Stimulated activated naive CD8-positive, alpha-beta T cell treated with anti-CD3 and anti-CD28 coated beads, Interleukin-15, amount 100 ng/mL, for 72 hours (primary cell): ENCODE results near the gene PTK6.
A peak's percentile ranks its signal among the peaks of the same experiment; 100 is the strongest.
"Not testable (repeated sequence)": the region's sequence is repeated elsewhere in the genome, so short reads cannot be mapped to it uniquely, and the experiment has no call there.

ENCODE experiments used
- ATAC-seq: fragments of 150-1000 bp; cut with Tn5 transposase; 2 replicates; pipeline ENCODE4 v1.10.0; 2021; ENCODE audit warnings: mild to moderate bottlenecking, moderate library complexity
- DNase-seq, 2 donors: peaks; one replicate each; pipeline ENCODE4 v3.0.0; 2021 to 2022
- H3K27ac Mint-ChIP-seq, 2 donors: one replicate each; pipeline ENCODE4 v1.8.0; 2022; ENCODE audit warnings: mild to moderate bottlenecking in 2 of 2, mixed read lengths in 2 of 2, moderate library complexity in 2 of 2
- H3K27me3 Mint-ChIP-seq: one replicate; pipeline ENCODE4 v1.8.0; 2022; ENCODE audit warnings: mixed read lengths
- H3K4me1 Mint-ChIP-seq: one replicate; pipeline ENCODE4 v1.8.0; 2022; ENCODE audit warnings: mild to moderate bottlenecking, mixed read lengths
- H3K4me3 Mint-ChIP-seq, 2 donors: one replicate each; pipeline ENCODE4 v1.8.0; 2022; ENCODE audit warnings: mild to moderate bottlenecking in 2 of 2, mixed read lengths in 2 of 2, moderate library complexity in 1 of 2
- H3K9me3 Mint-ChIP-seq, 2 donors: one replicate each; pipeline ENCODE4 v1.8.0; 2022; ENCODE audit warnings: mixed read lengths in 2 of 2

Gene PTK6

DNA sequence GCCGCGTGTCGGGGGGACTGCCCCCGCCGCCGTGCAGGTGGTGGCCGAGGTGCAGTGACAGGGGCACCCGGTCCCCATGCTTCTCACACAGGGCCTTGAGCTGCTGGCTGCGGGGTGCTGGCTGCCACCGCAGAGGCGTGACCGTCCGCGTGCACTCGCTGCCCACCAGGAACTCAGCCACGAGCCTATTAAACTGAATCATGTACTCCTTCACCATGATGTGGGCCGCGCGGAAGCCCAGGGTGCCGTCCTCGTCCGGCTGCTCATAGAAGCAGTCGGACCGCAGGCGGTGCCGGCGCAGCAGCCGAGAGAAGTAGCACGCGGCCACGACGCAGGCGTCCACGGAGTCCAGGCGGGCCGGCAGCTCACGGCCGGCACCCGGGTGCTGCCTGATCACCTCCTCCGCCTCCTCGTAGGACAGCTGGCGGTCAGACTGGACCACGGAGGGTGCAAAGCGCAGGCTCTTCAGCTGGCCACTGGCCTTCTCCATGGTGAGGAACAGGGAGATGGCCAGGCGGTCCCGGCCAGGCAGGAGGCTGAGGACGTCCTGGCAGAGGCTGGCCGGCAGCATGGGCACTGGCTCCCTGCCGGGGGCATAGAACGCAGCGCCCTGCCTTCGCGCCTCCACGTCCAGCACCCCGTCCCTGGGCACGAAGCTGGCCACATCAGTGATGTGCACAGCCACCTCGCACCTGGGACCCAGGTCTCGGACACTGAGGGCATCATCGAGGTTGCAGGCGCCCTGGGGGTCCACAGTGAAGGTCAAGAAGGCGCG, 27.0 kb upstream of the PTK6 start:
- H3K9me3 Mint-ChIP-seq: no peaks in the 10 kb centered on the region
- no peak overlapping the region for H3K4me3 Mint-ChIP-seq
- ATAC-seq (no peak), DNase-seq (no peak)
- H3K27me3 Mint-ChIP-seq: peaks cover 4% of the 10 kb centered on the region
- peaks cover 30% of the 10 kb centered on the region for H3K4me1 Mint-ChIP-seq
- no peak overlapping the region for H3K27ac Mint-ChIP-seq

DNA sequence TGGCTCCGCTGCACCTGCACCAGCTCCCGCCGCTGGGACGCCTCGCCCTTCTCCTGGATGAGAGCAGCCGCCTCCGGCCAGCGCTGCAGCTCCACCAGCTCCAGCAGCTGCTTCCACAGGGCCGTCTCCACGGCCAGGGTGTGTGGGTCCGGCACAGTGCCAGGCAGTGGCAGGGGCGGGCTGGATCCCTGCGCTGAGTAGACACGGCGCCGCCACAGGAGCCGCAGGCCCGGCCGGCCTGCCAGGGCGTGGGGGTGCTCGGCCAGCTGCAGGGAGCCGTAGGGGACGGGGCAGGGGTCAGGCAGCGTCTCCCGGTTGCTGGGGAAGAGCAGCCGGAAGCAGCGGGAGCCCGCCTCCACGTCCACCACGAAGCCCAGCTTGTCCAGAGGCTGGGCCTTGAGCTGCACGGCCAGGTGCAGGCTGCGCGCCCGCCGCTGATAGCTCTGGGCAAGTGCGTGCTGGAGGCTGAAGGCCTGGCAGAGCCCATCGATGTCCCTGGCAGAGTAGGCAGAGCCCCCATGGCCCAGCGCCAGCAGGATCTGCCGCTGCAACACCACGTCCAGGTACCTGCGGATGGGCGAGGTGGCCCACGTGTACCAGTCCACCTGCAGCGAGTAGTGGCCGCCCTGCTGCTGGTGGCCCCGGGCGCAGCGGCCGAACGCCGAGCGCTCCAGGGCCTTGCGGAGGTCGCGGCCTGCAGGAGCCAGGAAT, 26.2 kb upstream of the PTK6 start:
- no peaks in the 10 kb centered on the region for H3K9me3 Mint-ChIP-seq

DNA sequence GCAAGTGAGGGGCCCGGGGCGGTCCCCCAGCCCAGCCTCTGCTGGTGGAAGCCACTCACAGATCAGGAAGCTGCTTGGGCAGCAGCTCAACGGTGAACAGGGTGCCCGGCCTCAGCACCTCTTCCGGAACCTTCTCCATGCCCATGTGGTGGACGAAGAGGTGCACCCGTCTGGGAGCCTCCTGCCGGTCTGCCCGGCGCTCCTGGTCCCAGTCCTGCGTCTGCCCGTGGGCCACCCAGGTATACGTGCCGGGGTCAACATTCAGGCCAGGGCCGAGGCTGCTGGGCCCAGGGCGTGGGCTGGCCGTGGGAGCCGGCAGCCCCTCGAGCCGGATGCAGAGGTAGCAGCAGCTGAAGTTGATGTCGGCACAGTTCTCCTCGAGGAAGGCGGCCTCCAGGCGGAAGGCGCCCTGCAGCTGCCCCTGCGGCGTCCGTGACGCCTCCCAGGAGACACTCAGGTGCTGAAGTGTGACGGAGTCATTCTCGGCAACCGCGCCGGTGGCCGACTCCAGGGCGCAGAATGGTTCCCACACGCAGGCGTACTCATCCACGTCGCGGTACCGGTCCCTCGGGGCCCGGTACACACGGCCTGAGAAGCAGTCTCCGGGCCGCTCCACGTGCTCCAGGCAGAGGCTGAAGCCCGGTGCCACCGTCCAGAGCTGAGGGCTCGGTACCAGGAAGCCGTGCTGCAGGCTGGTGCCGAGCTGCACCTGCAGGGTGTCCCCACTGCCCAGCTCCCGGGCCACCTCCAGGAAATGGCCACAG, 25.5 kb upstream of the PTK6 start:
- H3K27me3 Mint-ChIP-seq: no peaks in the 10 kb centered on the region
- no peak for ATAC-seq

More for the DNA sequence above, 26.2 kb upstream of the PTK6 start:
- ATAC-seq (no peak), DNase-seq (no peak)
- peaks cover 22% of the 10 kb centered on the region for H3K4me1 Mint-ChIP-seq
- H3K27ac Mint-ChIP-seq: no peak overlapping the region
- no peak overlapping the region for H3K4me3 Mint-ChIP-seq
- H3K27me3 Mint-ChIP-seq: no peaks in the 10 kb centered on the region

DNA sequence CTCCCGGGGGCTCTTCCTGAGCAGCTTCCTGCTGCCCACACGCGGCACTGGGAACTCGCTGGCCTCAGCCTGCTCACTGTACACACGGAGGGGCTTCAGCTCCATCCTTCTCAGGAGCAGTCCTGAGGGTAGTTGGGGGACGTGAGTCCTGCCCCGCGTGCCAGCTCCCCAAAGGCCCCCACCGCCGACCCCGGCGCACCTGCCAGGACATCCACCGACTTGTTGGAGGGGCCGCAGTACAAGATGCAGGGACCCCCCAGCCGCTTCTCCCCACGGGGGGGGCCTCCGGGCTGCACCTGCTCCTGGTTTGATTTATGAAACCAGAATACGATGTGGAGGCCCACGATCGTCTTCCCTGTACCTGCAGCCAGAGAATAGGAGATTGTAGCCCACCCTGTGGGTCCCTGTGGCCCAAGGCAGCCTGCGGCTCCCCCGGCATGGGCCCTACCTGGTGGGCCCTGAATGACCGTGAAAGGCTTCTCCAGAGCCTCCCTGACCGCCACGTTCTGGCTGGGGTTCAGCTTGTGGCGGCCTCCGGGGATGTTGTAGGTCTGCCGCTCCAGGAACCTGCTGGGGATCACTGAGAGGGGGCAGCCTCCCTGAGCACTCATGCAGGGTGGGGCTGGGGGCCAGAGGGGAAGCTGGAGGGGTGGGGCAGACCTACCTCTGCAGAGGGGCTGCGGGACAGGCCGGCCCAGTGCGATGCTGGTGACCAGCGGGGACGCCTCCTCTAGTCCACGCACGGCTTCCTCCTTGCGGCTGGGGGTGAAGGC, 24.6 kb upstream of the PTK6 start:
- Mint-ChIP-seq H3K9me3 (no peaks in the 10 kb centered on the region), H3K27ac (no peak overlapping the region), H3K4me1 (peaks cover 6% of the 10 kb centered on the region), H3K27me3 (no peaks in the 10 kb centered on the region), H3K4me3 (no peak overlapping the region)
- no peak for DNase-seq
- ATAC-seq: no peak

More for the DNA sequence above, 25.5 kb upstream of the PTK6 start:
- Mint-ChIP-seq H3K4me3 (no peak overlapping the region), H3K27ac (no peak overlapping the region), H3K4me1 (peaks cover 14% of the 10 kb centered on the region), H3K9me3 (no peaks in the 10 kb centered on the region)
- DNase-seq: no peak

DNA sequence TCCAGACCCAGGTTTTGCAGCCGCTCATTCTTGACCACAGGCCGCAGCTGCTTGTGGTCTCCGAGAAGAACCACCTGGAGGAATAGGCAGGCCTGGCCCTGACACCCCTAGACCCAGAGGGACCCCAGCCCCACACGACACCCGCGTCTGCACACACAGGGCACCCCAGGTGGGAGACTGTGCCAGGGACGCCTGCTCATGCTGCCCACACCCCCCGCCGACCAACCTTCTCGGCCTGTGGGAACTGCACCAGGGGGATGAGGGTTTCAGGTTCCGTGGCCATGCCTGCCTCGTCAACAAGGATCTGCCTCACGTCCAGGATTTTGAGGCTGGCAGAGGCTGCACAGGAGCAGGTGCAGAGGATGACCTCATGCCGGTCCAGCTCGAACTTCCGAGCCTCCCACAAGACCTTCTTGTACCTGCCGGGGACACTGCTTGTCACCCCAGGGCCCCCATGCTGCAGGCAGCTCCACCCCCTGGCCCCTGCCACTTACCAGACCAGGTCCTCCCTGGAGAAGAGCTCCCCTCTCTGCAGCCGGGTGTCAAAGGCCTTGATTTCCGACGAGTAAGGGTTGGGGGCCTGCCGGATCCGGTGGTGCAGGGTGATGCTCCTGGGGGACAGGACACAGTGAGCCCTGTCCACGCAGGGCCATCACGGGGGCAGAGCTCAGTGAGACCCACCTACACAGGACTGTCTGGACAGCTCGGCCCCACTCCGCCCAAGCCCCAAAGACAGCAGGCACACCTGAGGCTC, 23.9 kb upstream of the PTK6 start:
- ATAC-seq: no peak
- Mint-ChIP-seq H3K9me3 (no peaks in the 10 kb centered on the region), H3K27me3 (no peaks in the 10 kb centered on the region), H3K4me3 (no peak overlapping the region), H3K27ac (no peak overlapping the region), H3K4me1 (peaks cover 5% of the 10 kb centered on the region)
- no peak for DNase-seq

DNA sequence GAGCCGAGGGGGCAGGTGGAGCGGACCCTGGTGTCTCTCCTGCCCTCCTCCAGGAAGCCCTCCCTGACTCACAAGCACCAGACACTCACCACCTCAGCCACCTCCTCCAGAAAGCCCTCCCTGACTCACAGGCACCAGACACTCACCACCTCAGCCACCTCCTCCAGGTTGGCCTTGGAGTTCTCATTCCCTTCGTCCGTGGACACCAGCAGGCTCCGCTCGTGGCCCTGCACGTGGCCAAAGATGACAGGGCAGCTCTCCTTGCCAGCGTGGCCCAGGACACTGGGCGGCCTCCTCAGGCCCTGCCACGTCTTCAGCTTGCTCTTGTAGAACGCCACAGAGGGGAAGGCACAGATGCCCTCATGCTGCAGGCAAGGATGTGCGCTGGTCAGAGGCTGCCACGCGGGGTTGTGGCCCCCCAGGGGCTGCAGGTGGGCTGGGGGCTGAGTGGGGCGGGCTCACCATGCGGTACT, 23.2 kb upstream of the PTK6 start:
- H3K4me3 Mint-ChIP-seq: no peak overlapping the region
- no peak for DNase-seq
- H3K27ac Mint-ChIP-seq: no peak overlapping the region
- H3K9me3 Mint-ChIP-seq: no peaks in the 10 kb centered on the region
- peaks cover 5% of the 10 kb centered on the region for H3K4me1 Mint-ChIP-seq
- H3K27me3 Mint-ChIP-seq: no peaks in the 10 kb centered on the region
- no peak for ATAC-seq

DNA sequence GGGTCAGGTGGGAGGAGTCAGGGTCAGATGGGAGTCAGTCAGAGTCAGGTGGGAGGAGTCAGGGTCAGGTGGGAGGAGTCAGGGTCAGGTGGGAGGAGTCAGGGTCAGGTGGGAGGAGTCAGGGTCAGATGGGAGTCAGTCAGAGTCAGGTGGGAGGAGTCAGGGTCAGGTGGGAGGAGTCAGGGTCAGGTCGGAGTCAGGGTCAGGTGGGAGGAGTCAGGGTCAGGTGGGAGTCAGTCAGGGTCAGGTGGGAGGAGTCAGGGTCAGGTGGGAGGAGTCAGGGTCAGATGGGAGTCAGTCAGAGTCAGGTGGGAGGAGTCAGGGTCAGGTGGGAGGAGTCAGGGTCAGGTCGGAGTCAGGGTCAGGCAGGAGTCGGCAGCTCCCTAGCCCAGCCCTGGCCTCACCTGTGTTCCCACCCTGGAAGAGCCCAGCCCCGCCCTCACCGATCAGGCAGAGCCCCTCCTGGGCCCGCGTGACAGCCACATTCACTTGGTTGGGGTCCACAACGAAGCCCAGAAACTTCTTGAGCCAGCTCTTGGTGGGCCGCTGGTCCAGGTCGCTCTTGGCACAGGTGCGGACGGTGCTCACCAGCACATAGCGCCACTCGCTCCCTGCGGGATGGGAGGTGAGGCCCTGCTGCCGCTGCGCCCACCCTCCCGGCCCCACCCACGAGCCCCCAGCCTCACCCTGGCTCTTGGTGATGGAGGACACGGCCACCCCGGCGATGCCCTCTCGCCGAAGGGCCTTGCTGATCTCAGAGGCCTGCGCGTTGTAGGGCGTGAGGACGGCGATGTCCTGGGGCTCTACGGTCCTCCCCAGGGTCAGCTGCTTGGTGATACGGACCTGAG, 22.5 kb upstream of the PTK6 start:
- not testable (repeated sequence) for H3K9me3 Mint-ChIP-seq, ATAC-seq, H3K4me3 Mint-ChIP-seq, H3K27me3 Mint-ChIP-seq, H3K4me1 Mint-ChIP-seq, DNase-seq, H3K27ac Mint-ChIP-seq

DNA sequence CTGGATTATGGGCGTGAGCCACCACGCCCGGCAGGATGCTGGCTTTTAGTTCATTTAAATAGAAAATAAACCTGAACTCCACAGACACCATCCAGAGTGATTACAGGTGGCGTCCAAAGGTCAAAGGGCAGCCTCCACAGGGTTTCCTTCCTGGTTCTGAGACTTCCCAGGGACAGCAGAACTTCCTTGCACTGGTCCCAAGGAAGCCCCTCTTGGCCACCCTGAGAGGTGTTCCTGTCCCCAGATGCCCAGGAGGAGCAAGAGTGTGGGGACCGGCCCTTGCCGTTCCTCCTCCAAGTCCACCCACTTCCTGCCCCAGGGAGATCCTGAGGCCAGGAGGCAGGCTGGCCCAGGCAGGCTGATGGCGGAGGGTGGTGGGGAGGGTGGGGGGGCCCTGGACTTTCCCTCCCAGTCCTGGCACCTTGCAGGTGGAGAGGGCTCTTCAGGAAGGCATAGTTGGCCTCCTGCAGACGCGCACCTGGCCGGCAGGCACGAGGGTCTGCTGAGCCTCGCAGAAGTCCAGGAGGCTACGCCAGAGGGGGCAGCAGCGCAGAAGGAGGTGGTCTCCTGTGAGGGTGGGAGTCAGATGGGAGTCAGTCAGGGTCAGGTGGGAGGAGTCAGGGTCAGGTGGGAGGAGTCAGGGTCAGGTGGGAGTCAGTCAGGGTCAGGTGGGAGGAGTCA, 21.8 kb upstream of the PTK6 start:
- Mint-ChIP-seq H3K4me1 (peaks cover 15% of the 10 kb centered on the region), H3K9me3 (no peaks in the 10 kb centered on the region), H3K27ac (no peak overlapping the region), H3K4me3 (no peak overlapping the region), H3K27me3 (no peaks in the 10 kb centered on the region)
- no peak for ATAC-seq
- DNase-seq: no peak

DNA sequence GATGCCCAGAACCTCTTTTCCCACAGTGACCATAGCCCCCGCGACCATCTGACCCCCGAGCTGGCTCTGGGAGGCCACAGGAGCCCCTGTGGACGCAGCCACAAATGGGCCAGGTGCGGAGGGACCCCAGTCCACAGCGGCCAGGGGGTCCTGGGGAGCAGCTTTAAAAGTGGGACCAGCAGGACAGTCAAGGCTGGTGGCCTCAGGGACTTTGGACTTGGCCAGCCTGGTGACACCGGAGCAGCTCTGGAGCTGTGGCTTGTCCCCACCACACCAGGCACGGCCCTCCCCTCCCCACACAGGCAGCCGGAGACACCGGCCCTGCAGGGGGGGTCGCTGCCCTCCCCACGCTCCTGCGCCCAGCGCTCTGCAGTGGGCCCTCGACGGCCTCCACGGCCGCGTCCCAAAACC, 20.3 kb upstream of the PTK6 start:
- no peaks in the 10 kb centered on the region for H3K27me3 Mint-ChIP-seq
- DNase-seq: no peak
- no peak for ATAC-seq
- H3K27ac Mint-ChIP-seq: no peak overlapping the region
- no peak overlapping the region for H3K4me3 Mint-ChIP-seq
- H3K4me1 Mint-ChIP-seq: peaks cover 26% of the 10 kb centered on the region
- no peaks in the 10 kb centered on the region for H3K9me3 Mint-ChIP-seq

DNA sequence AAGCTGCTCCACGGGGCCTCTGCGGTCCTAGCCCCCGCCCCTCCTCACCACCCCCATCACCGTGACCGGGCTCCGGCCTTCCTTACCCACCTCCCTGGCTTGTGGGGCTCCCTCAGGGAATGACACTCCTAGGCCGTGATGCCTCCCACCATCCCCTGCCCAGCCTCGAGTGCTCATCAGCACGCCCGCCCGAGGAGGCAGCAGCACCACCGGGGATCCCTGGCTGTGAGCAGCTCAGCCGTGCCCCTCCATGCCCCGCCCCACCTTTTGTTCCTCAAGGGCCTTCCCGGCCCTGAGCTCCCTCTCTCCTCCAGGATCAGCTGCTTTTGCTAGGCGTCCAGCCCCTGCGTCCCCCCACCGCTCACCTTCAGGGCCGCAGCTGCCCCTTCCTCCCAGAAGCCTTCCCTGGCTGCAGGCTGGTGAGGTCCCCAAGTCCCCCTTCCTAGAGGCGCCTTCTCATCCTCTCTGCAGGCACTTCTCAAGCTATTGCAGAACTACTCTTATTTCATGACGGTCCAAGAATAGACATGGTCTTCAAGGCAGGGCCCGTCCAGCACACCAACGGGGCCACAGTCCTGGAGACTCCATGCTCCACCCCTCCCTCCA, 19.8 kb upstream of the PTK6 start:
- Mint-ChIP-seq H3K27ac (no peak overlapping the region), H3K27me3 (no peaks in the 10 kb centered on the region), H3K9me3 (no peaks in the 10 kb centered on the region), H3K4me3 (no peak overlapping the region), H3K4me1 (peaks cover 31% of the 10 kb centered on the region)
- ATAC-seq: no peak
- no peak for DNase-seq

DNA sequence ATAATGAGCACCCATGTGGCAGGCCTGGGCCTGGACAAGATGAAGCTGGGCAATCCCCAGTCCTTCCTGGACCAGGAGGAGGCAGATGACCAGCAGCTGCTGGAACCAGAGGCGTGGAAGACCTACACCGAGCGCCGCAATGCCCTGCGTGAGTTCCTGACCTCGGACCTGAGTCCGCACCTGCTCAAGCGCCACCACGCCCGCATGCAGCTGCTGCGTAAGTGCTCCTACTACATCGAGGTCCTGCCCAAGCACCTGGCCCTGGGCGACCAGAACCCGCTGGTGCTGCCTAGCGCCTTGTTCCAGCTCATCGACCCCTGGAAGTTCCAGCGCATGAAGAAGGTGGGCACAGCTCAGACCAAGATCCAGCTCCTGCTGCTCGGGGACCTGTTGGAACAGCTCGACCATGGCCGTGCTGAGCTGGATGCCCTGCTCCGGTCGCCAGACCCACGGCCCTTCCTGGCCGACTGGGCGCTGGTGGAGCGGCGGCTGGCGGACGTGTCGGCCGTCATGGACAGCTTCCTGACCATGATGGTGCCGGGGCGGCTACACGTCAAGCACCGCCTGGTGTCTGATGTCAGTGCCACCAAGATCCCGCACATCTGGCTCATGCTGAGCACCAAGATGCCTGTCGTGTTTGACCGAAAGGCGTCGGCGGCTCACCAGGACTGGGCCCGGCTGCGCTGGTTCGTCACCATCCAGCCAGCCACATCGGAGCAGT, 18.6 kb upstream of the PTK6 start:
- H3K27me3 Mint-ChIP-seq: peaks cover 5% of the 10 kb centered on the region
- no peak overlapping the region for H3K4me3 Mint-ChIP-seq
- H3K27ac Mint-ChIP-seq: no peak overlapping the region
- ATAC-seq (no peak), DNase-seq (no peak)
- H3K9me3 Mint-ChIP-seq: no peaks in the 10 kb centered on the region
- peaks cover 33% of the 10 kb centered on the region for H3K4me1 Mint-ChIP-seq

DNA sequence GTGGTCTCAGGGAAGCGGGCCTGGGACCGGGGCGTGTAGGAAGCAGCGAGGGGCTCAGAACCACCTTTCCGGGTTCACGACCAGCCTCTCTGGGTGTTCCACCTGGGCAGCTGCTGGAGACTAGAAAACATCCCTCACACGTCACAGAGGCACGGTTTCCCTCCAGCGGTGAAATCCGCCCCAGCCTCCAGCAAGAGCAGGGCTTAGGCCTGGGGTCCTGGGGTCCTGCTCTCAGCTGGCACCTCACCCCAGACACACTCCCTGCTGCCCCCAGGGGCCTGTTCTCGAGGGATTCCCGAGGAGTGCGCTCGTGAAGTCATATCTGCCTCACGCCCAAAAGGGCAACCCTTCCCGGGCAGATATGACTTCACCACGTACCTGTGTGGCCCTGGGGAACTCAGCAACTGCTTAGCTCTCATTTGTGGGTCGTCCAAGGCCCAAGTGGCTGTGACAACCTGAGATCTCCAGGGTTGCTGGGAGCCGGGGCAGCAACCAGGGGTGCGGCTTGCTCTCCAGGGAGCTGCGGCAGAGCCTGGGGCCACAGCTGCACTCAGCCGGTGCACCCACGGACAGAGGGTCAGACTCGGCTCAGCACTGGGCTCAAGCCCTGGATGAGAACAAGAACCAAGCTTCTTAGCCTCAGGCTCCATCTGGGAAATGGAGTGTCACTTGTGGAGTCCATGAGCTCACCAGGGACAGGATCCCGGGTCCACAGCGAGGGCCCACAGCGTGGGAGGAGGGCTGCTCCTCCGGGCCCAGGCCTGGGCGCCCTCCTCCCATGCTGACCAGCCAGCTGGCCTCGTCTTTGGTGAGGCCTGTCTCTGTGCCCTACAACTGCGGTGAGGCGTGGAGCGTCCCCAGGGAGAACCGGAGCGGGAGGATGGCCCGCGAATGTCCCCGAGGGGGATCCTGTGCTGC, 17.4 kb upstream of the PTK6 start:
- Mint-ChIP-seq H3K27me3 (peaks cover 17% of the 10 kb centered on the region), H3K4me3 (peak overlapping the region; percentile 60 to 85), H3K27ac (peak overlapping the region in 1 of 2 donors; percentile 59), H3K4me1 (peaks cover 36% of the 10 kb centered on the region), H3K9me3 (no peaks in the 10 kb centered on the region)
- ATAC-seq (no peak), DNase-seq (peak in 1 of 2 donors; percentile 33)
